GM12878 (cell line): ENCODE results near the gene SERPINA4. TPM values are rescaled to one million over a fixed set of nuclear protein-coding genes. Genes with fewer than 3 reads are reported as not detected.

Source experiments
- BCLAF1 ChIP-seq: fragments of 450-650 bp; IDR thresholded peaks from 2 replicates; pipeline ENCODE4 v1.6.1; 2017; ENCODE audit warnings: antibody characterized with exemption, mild to moderate bottlenecking, moderate library complexity
- CBX5 ChIP-seq: sonication (generic); IDR thresholded peaks from 2 replicates; pipeline ENCODE4 v1.6.1; 2016; ENCODE audit warnings: low read depth, moderate library complexity, mild to moderate bottlenecking, inconsistent platforms
- CEBPB ChIP-seq, 2 experiments: fragments of 150-350 bp in 1 of 2; IDR thresholded peaks; 2 replicates each; pipeline ENCODE4 v1.6.1; 2012 to 2014; ENCODE audit warnings: low read depth in 2 of 2, low read length in 2 of 2, borderline replicate concordance in 1 of 2, inconsistent platforms in 1 of 2
- CTCF ChIP-seq, 3 experiments: IDR thresholded peaks in 2 of 3; conservative IDR thresholded peaks in 1 of 3; 2 replicates each; pipeline ENCODE4 v1.5.1; 2011; ENCODE audit warnings: low read depth in 3 of 3, low read length in 3 of 3, mild to moderate bottlenecking in 3 of 3, control low read depth in 2 of 3, moderate library complexity in 2 of 3, inconsistent platforms in 1 of 3, mixed read lengths in 1 of 3; ENCODE audit not compliant: control insufficient read depth in 2 of 3, insufficient read depth in 1 of 3; ENCODE audit errors: extremely low read depth in 1 of 3
- HDAC2 ChIP-seq: fragments of 200-600 bp; sonication (generic); IDR thresholded peaks from 2 replicates; pipeline ENCODE4 v1.6.1; 2017
- MXI1 ChIP-seq: fragments of 150-350 bp; IDR thresholded peaks from 2 replicates; pipeline ENCODE4 v1.6.1; 2011; ENCODE audit warnings: low read depth, mild to moderate bottlenecking, inconsistent platforms, low read length, improper control_type of control experiment
- POLR2AphosphoS2 ChIP-seq: IDR thresholded peaks from 2 replicates; pipeline ENCODE4 v1.6.1; 2011; ENCODE audit warnings: low read depth, mild to moderate bottlenecking, low read length, improper control_type of control experiment, moderate library complexity
- TCF7 ChIP-seq: IDR thresholded peaks from 2 replicates; pipeline ENCODE4 v1.6.1; 2014; ENCODE audit warnings: antibody characterized with exemption, borderline replicate concordance
- ZBTB40 ChIP-seq: fragments of 450-650 bp; IDR thresholded peaks from 2 replicates; pipeline ENCODE4 v1.6.1; 2016; ENCODE audit warnings: mild to moderate bottlenecking, moderate library complexity, borderline replicate concordance
- polyA plus RNA-seq, 11 experiments: library from polyadenylated mRNA; depleted of rRNA in 4 of 11; unstranded in 6 of 11; stranded (reverse) in 5 of 11; fragments of >200 nt; fragmentation: Nextera tagmentation in 4 of 11; fragmentation: Illumina TruSeq in 1 of 11; extraction: Ambion mirVana in 4 of 11; extraction: Trizol in 1 of 11; gene quantifications; 1 replicate in 1 of 11; 2 replicates in 10 of 11; pipeline versions ENCODE4 v1.2.1 to v1.2.3, GENCODE V29; 2011 to 2016; ENCODE audit warnings: inconsistent platforms in 2 of 11, missing spikeins in 2 of 11, low read depth in 1 of 11
- total RNA-seq, 4 experiments: library from RNA; depleted of rRNA in 3 of 4; stranded (reverse); fragments of >200 nt in 3 of 4; fragmentation: Illumina TruSeq in 1 of 4; extraction: Trizol in 1 of 4; gene quantifications; 2 replicates each; pipeline versions ENCODE4 v1.2.1 to v1.2.3, GENCODE V29; 2013 to 2021

The SERPINA4 gene
- total and polyA plus RNA-seq, 10 of the 15 experiments (the other 5 are each of a cell fraction or from before 2014, with no cell fraction given), result 0.13 TPM; not detected in 9

- TF ChIP-seq CTCF (IDR thresholded peaks at IDR 0.05 in 2 of 3, conservative IDR thresholded peaks at IDR 0.05 in 1 of 3; ENCODE audit: control insufficient read depth in 2 of 3, extremely low read depth in 1 of 3, insufficient read depth in 1 of 3, low read depth in 3 of 3, low read length in 3 of 3) (no peak), CBX5 (no peak), POLR2AphosphoS2 (no peak), TCF7 (no peak), ZBTB40 (no peak), CEBPB (IDR thresholded peaks at IDR 0.05; ENCODE audit: borderline replicate concordance in 1 of 2, low read depth in 2 of 2, low read length in 2 of 2) (no peak), BCLAF1 (no peak), MXI1 (no peak), HDAC2 (no peak)
- TF ChIP-seq, all 136 proteins: peak for 0
Observed at GRCh38 chr14:94535506-94535905, 25.7 kb upstream of the SERPINA4 start (continued).
